Hematopoietic multipotent progenitor cell treated with erythropoietin and hydrocortisone succinate and interleukin-3 and kit ligand, for 6 days (in vitro differentiated cells): Measurements from ENCODE around the gene FASTKD3.

Experiments used
- DNase-seq: peaks from one replicate; pipeline ENCODE4 v3.0.0-alpha.2; 2015

Gene FASTKD3

GRCh38 chr5:7881091-7881490, 12.3 kb upstream of the FASTKD3 start:
- DNase-seq: peak; percentile 11

- DNase-seq: peak; percentile 54
Observed at GRCh38 chr5:7878381-7878873, 9.6 kb upstream of the FASTKD3 start.

GRCh38 chr5:7877851-7878250, 9.0 kb upstream of the FASTKD3 start:
- no peak for DNase-seq

GRCh38 chr5:7876867-7877266, 8.0 kb upstream of the FASTKD3 start:
- no peak for DNase-seq

GRCh38 chr5:7875151-7875550, 6.3 kb upstream of the FASTKD3 start:
- DNase-seq: no peak

GRCh38 chr5:7874639-7875038, 5.8 kb upstream of the FASTKD3 start:
- no peak for DNase-seq

- DNase-seq: no peak
Observed at GRCh38 chr5:7873216-7873615, 4.4 kb upstream of the FASTKD3 start.

- no peak for DNase-seq
Observed at GRCh38 chr5:7872517-7873130, 3.8 kb upstream of the FASTKD3 start.

- peak; percentile 19 for DNase-seq
Observed at GRCh38 chr5:7871653-7872052, 2.8 kb upstream of the FASTKD3 start.

GRCh38 chr5:7869474-7870136, 774 bp upstream of the FASTKD3 start:
- DNase-seq: peak; percentile 38

- no peak for DNase-seq
Observed at GRCh38 chr5:7868427-7868772, 431 bp downstream of the FASTKD3 start.

- no peak for DNase-seq
Observed at GRCh38 chr5:7867260-7867659, 1.6 kb downstream of the FASTKD3 start.

- peak; percentile 60 for DNase-seq
Observed at GRCh38 chr5:7866196-7866595, 2.6 kb downstream of the FASTKD3 start.

- DNase-seq: peak; percentile 35
Observed at GRCh38 chr5:7857926-7858632, 10.8 kb downstream of the FASTKD3 start.

GRCh38 chr5:7857361-7857760, 11.5 kb downstream of the FASTKD3 start:
- no peak for DNase-seq

- peak; percentile 76 for DNase-seq
Observed at GRCh38 chr5:7856855-7857254, 12.0 kb downstream of the FASTKD3 start.

GRCh38 chr5:7855611-7856010, 13.2 kb downstream of the FASTKD3 start:
- DNase-seq: no peak

- no peak for DNase-seq
Observed at GRCh38 chr5:7852988-7853387, 15.8 kb downstream of the FASTKD3 start.

- no peak for DNase-seq
Observed at GRCh38 chr5:7852542-7852941, 16.3 kb downstream of the FASTKD3 start.

- no peak for DNase-seq
Observed at GRCh38 chr5:7851617-7852289, 17.1 kb downstream of the FASTKD3 start.

GRCh38 chr5:7851240-7851592, 17.6 kb downstream of the FASTKD3 start:
- DNase-seq: no peak

- DNase-seq: peak; percentile 18
Observed at GRCh38 chr5:7850395-7851239, 18.2 kb downstream of the FASTKD3 start, which contains the start of gene CFAP90. Gene CFAP90, minus strand, starts transcription at chr5:7851133. Its CDS starts 112 bp downstream, at chr5:7851021.
